ENCODE results near the gene FBXW8. TPM values are rescaled to one million over a fixed set of nuclear protein-coding genes. Genes with fewer than 3 reads are reported as not detected.

Gene FBXW8
- total and polyA plus RNA-seq, 2 donors (not counting 1 experiment from before 2014, with no cell fraction given): 11.7 to 20.9 TPM

Other genes with a start within 250 kb of the FBXW8 start
- 14.9 and 18.8 TPM in 2 replicates for gene SPRING1, start 172.9 kb upstream of the FBXW8 start, total RNA-seq
- gene SPRING1, start 172.9 kb upstream of the FBXW8 start, polyA plus RNA-seq: 14.6 and 16.3 TPM in 2 replicates
- gene RNFT2, start 172.6 kb upstream of the FBXW8 start, total RNA-seq: 2.3 and 3.1 TPM in 2 replicates
- 0.95 and 4.3 TPM in 2 replicates for gene RNFT2, start 172.6 kb upstream of the FBXW8 start, polyA plus RNA-seq
- under 0.01 TPM in 2 replicates for gene HRK, start 29.5 kb upstream of the FBXW8 start, total RNA-seq
- gene HRK, start 29.5 kb upstream of the FBXW8 start, polyA plus RNA-seq: 0.02 and 0.08 TPM in 2 replicates
- not detected in 2 replicates for gene TESC, start 188.5 kb downstream of the FBXW8 start, total RNA-seq
- gene TESC, start 188.5 kb downstream of the FBXW8 start, polyA plus RNA-seq: not detected in 2 replicates